Measurements from ENCODE around the gene ETNPPL.

Gene ETNPPL

DNA sequence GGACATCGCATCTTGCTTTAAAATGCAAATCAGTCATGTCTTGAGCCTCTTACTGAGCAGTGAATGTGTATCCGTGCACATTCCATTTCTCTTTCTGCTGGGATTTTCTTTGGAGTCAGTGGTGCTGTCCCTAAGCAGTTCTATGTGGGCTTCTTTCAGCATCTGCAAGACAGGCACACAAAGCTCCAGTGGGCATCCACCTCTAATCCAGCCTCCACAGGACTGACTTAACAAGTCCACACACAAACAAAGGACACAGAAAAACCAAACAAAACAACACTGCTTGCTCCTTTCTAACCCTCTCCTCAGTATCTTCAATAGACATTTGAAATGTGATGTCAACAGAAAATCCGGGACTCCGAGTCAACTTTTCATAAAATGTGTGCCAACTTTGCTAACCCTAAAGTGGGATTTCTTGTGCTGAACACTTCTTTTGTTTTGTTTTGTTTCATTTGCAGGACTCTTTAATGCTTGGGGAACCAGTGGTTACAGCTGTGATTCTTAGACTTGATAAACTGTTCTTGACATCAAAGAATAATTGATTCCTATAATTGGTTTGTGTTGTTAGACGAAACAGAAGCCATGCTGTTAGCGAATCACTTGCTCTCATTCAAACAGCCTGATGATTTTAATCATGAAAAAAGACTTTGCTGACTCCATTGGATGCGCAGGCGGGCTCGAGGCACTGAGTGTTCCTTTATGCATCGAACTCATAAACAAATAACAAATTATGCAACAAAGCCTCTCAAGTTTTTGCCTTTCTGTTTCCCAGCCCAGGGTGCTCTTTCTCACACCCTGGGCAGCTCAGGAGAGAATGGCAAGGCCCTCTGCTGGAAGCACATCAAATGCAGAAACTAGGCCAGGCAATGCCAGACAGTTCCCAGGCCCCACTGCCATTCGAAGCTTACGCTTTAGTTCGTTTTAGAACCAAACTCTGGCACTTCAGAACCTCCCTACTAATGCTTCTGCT, 20.1 kb downstream of the ETNPPL start:
- TF ChIP-seq TCF12 (IDR thresholded peaks at IDR 0.05; ENCODE audit: low read depth) (no peak), EGR1 (IDR thresholded peaks at IDR 0.05) (no peak), NFIC (IDR thresholded peaks at IDR 0.05) (no peak), CEBPB (IDR thresholded peaks at IDR 0.05) (no peak), ZBTB7A (IDR thresholded peaks at IDR 0.05; ENCODE audit: low read depth) (no peak), YY1 (IDR thresholded peaks at IDR 0.05; ENCODE audit: low read depth) (no peak), CREB1 (IDR thresholded peaks at IDR 0.05; ENCODE audit: low read depth) (no peak), RAD21 (IDR thresholded peaks at IDR 0.05; ENCODE audit: low read depth) (no peak), TAF1 (IDR thresholded peaks at IDR 0.05; ENCODE audit: low read depth) (no peak), TEAD4 (IDR thresholded peaks at IDR 0.05) (no peak), FOXM1 (IDR thresholded peaks at IDR 0.05; ENCODE audit: borderline replicate concordance, low read depth) (no peak), EP300 (IDR thresholded peaks at IDR 0.05; ENCODE audit: borderline replicate concordance) (no peak)
- TF ChIP-seq, protein P1, sequence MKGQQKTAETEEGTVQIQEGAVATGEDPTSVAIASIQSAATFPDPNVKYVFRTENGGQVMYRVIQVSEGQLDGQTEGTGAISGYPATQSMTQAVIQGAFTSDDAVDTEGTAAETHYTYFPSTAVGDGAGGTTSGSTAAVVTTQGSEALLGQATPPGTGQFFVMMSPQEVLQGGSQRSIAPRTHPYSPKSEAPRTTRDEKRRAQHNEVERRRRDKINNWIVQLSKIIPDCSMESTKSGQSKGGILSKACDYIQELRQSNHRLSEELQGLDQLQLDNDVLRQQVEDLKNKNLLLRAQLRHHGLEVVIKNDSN (IDR thresholded peaks at IDR 0.05), result no peak
- TF ChIP-seq, protein P2, sequence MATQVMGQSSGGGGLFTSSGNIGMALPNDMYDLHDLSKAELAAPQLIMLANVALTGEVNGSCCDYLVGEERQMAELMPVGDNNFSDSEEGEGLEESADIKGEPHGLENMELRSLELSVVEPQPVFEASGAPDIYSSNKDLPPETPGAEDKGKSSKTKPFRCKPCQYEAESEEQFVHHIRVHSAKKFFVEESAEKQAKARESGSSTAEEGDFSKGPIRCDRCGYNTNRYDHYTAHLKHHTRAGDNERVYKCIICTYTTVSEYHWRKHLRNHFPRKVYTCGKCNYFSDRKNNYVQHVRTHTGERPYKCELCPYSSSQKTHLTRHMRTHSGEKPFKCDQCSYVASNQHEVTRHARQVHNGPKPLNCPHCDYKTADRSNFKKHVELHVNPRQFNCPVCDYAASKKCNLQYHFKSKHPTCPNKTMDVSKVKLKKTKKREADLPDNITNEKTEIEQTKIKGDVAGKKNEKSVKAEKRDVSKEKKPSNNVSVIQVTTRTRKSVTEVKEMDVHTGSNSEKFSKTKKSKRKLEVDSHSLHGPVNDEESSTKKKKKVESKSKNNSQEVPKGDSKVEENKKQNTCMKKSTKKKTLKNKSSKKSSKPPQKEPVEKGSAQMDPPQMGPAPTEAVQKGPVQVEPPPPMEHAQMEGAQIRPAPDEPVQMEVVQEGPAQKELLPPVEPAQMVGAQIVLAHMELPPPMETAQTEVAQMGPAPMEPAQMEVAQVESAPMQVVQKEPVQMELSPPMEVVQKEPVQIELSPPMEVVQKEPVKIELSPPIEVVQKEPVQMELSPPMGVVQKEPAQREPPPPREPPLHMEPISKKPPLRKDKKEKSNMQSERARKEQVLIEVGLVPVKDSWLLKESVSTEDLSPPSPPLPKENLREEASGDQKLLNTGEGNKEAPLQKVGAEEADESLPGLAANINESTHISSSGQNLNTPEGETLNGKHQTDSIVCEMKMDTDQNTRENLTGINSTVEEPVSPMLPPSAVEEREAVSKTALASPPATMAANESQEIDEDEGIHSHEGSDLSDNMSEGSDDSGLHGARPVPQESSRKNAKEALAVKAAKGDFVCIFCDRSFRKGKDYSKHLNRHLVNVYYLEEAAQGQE (IDR thresholded peaks at IDR 0.05; ENCODE audit: low read depth), result no peak
- TF ChIP-seq, protein P3, sequence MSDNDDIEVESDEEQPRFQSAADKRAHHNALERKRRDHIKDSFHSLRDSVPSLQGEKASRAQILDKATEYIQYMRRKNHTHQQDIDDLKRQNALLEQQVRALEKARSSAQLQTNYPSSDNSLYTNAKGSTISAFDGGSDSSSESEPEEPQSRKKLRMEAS (IDR thresholded peaks at IDR 0.05), result no peak

DNA sequence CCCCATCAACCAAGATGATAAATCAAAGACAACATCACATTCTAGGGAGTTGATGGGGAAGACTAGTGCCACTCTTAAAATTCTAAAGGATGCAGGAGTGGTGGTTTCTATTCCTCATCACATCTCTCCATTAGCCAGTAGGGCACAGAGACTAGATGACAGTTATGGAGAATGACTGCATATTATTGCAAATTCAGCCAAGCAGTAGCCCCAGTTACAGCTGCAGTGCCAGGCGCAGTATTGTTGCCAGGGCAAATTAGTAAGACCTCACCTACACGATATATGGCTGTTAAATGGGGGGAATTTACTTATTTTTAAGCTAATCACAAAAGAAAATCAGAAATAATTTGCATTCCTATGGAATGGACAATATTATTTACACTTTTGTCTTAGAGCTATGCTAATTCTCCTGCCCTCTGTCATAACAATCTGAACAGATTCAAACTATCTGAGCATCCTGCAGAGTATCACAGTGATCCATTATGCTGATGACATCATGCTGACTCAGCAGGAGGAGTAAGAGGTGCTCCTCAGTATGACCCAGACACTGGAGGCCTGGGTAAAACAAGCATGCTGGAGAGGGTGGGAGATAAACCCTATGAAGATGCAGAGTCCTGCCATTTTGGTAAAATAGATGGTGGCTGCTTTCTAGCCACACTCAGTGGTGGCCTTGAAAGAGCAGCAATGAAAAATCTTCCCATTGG, 24.7 kb downstream of the ETNPPL start:
- no peak for TF ChIP-seq TCF12 (IDR thresholded peaks at IDR 0.05; ENCODE audit: low read depth)

DNA sequence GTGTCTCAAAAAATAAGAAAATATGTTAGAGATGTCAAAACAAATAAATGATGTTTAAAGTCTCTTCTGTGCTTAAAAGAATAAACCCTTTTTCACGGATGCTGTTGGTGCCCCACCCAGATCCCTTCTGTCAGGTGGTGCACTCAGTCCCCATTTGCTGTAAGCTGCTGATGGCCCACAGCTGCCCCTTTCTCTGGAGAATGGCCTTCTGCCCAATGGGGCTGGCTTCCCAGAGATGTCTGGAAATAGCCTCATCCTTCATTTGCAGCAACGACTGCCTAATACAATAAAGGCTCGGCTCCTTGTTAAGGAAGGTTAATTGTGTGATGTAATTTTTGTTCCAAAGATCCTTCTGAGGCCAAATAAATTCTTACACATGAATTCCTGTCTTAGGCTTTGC, 31.8 kb downstream of the ETNPPL start:
- TF ChIP-seq EGR1 (IDR thresholded peaks at IDR 0.05), result no peak
- TF ChIP-seq TEAD4 (IDR thresholded peaks at IDR 0.05), result no peak
- TF ChIP-seq EP300 (IDR thresholded peaks at IDR 0.05; ENCODE audit: borderline replicate concordance), result no peak
- no peak for TF ChIP-seq FOXM1 (IDR thresholded peaks at IDR 0.05; ENCODE audit: borderline replicate concordance, low read depth)
- TF ChIP-seq, protein P2 (IDR thresholded peaks at IDR 0.05; ENCODE audit: low read depth), result no peak
- TF ChIP-seq, protein P3 (IDR thresholded peaks at IDR 0.05), result no peak
- no peak for TF ChIP-seq TCF12 (IDR thresholded peaks at IDR 0.05; ENCODE audit: low read depth)
- TF ChIP-seq CEBPB (IDR thresholded peaks at IDR 0.05), result no peak
- TF ChIP-seq RAD21 (IDR thresholded peaks at IDR 0.05; ENCODE audit: low read depth), result no peak
- TF ChIP-seq NFIC (IDR thresholded peaks at IDR 0.05), result no peak
- TF ChIP-seq TAF1 (IDR thresholded peaks at IDR 0.05; ENCODE audit: low read depth), result no peak
- no peak for TF ChIP-seq ZBTB7A (IDR thresholded peaks at IDR 0.05; ENCODE audit: low read depth)
- TF ChIP-seq, protein P1 (IDR thresholded peaks at IDR 0.05), result no peak

DNA sequence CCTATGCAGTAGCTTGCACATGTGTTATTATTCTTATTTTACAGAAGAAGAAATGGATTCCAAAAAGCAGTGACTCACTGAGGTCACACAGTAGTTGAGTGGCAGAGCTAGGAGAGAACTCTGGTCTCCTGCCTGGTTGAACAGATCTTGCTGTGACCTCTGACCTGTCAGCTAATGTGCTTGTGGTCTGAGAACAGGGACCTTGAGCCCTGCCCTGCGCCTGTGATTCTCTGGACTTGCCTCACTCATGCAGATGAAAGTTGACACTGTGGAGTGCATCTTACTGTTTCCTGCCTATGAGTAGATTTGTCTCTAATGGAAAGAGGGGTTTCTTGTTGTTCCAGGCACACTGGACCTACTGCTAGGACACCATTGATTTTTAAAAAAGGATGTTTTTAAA, 32.3 kb downstream of the ETNPPL start:
- TF ChIP-seq, protein P3 (IDR thresholded peaks at IDR 0.05), result no peak
- TF ChIP-seq RAD21 (IDR thresholded peaks at IDR 0.05; ENCODE audit: low read depth), result no peak
- TF ChIP-seq CREB1 (IDR thresholded peaks at IDR 0.05; ENCODE audit: low read depth), result no peak
- no peak for TF ChIP-seq YY1 (IDR thresholded peaks at IDR 0.05; ENCODE audit: low read depth)
- no peak for TF ChIP-seq TEAD4 (IDR thresholded peaks at IDR 0.05)
- TF ChIP-seq, protein P1 (IDR thresholded peaks at IDR 0.05), result no peak
- no peak for TF ChIP-seq CEBPB (IDR thresholded peaks at IDR 0.05)
- TF ChIP-seq EP300 (IDR thresholded peaks at IDR 0.05; ENCODE audit: borderline replicate concordance), result no peak
- no peak for TF ChIP-seq ZBTB7A (IDR thresholded peaks at IDR 0.05; ENCODE audit: low read depth)
- no peak for TF ChIP-seq NFIC (IDR thresholded peaks at IDR 0.05)
- TF ChIP-seq, protein P2 (IDR thresholded peaks at IDR 0.05; ENCODE audit: low read depth), result no peak
- TF ChIP-seq TCF12 (IDR thresholded peaks at IDR 0.05; ENCODE audit: low read depth), result no peak
- no peak for TF ChIP-seq TAF1 (IDR thresholded peaks at IDR 0.05; ENCODE audit: low read depth)
- no peak for TF ChIP-seq FOXM1 (IDR thresholded peaks at IDR 0.05; ENCODE audit: borderline replicate concordance, low read depth)
- no peak for TF ChIP-seq EGR1 (IDR thresholded peaks at IDR 0.05)

All from Ishikawa (cell line).